Omental fat pad (tissue), 4 donors: ENCODE data around the gene MOCS1. TPM values are rescaled to one million over a fixed set of nuclear protein-coding genes. Genes with fewer than 3 reads are reported as not detected.

Experiments used
- ATAC-seq: fragments of 150-250 bp; one replicate; pipeline ENCODE4 v1.9.1; 2016; ENCODE audit warnings: mild to moderate bottlenecking, moderate library complexity; ENCODE audit not compliant: low FRiP score
- DNase-seq: peaks from one replicate; pipeline ENCODE4 v3.0.0-alpha.2; 2019; ENCODE audit warnings: low spot score
- CTCF ChIP-seq, 3 donors: fragments of 450-650 bp; IDR thresholded peaks; one replicate each; pipeline ENCODE4 v1.5.1; 2016 to 2017; ENCODE audit warnings: antibody characterized with exemption in 3 of 3, mild to moderate bottlenecking in 3 of 3, moderate library complexity in 2 of 3
- total RNA-seq, 4 donors: library from RNA; depleted of rRNA; stranded (reverse); fragments of >200 nt; gene quantifications; one replicate each; pipeline ENCODE4 v1.1.0, GENCODE V29; 2016

Gene MOCS1
- total RNA-seq, 4 donors from 2014 or later, result 55.1 to 90.1 (median 62.6) TPM

GRCh38 chr6:39925191-39925930 is 8.9 kb downstream of the MOCS1 start:
- TF ChIP-seq CTCF (IDR thresholded peaks at IDR 0.05), result no peak
- DNase-seq (no peak), ATAC-seq (no peak)

- TF ChIP-seq CTCF (IDR thresholded peaks at IDR 0.05), result no peak
- ATAC-seq (no peak), DNase-seq (no peak)
Observed at GRCh38 chr6:39924283-39924682, 10.0 kb downstream of the MOCS1 start.

GRCh38 chr6:39923861-39924260 is 10.4 kb downstream of the MOCS1 start:
- ATAC-seq (no peak), DNase-seq (no peak)
- TF ChIP-seq CTCF (IDR thresholded peaks at IDR 0.05), result no peak

- ATAC-seq, result no peak
- no peak for TF ChIP-seq CTCF (IDR thresholded peaks at IDR 0.05)
- no peak for DNase-seq
Observed at GRCh38 chr6:39923394-39923793, 10.9 kb downstream of the MOCS1 start.

GRCh38 chr6:39922821-39923220 is 11.4 kb downstream of the MOCS1 start:
- ATAC-seq (no peak), DNase-seq (no peak)
- no peak for TF ChIP-seq CTCF (IDR thresholded peaks at IDR 0.05)

- ATAC-seq (no peak), DNase-seq (no peak)
- no peak for TF ChIP-seq CTCF (IDR thresholded peaks at IDR 0.05)
Observed at GRCh38 chr6:39920157-39920556, 14.1 kb downstream of the MOCS1 start.

GRCh38 chr6:39918831-39919230 is 15.4 kb downstream of the MOCS1 start:
- TF ChIP-seq CTCF (IDR thresholded peaks at IDR 0.05), result no peak
- ATAC-seq (no peak), DNase-seq (no peak)
